NT2/D1 (cell line): ENCODE results near the gene PYROXD2.

Experiments
- SUZ12 ChIP-seq: IDR thresholded peaks from 2 replicates; pipeline ENCODE4 v1.6.1; 2011; ENCODE audit not compliant: insufficient read length, insufficient read depth; ENCODE audit errors: extremely low read depth
- YY1 ChIP-seq: IDR thresholded peaks from 2 replicates; pipeline ENCODE4 v1.6.1; 2011; ENCODE audit not compliant: insufficient read length, insufficient read depth
- ZNF274 ChIP-seq: IDR thresholded peaks from 2 replicates; pipeline ENCODE4 v1.6.1; 2011; ENCODE audit warnings: mild to moderate bottlenecking, low read depth, low read length

DNA sequence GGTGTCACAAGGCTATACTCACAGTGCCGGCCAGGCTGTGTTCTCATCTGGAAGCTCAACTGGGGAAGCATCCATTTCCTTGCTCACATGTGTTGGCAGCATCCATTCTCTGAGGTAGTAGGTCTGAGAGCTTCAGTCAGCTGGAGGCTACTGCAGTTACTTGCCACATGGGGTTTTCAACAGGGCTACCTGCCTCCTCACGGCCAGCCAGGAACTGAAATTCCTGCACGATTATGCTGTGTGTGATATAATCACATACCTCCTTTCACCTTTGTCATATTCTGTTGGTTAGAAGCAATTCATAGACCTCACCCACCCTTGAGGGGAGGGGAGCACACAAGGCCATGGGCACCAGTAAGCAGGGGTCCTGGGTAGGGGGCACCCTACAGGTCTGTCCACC lies 37.4 kb downstream of the PYROXD2 start:
- TF ChIP-seq YY1 (no peak), SUZ12 (no peak), ZNF274 (no peak)
